Breast epithelium (tissue), 3 donors: ENCODE data around the gene C6orf15.

Experiments used
- POLR2A ChIP-seq: fragments of 450-650 bp; IDR thresholded peaks from one replicate; pipeline ENCODE4 v1.6.1; 2016; ENCODE audit warnings: antibody characterized with exemption, mild to moderate bottlenecking, moderate library complexity
- POLR2AphosphoS5 ChIP-seq, 3 donors: sonication (generic); formaldehyde crosslinking; IDR thresholded peaks; one replicate each; pipeline ENCODE4 v1.6.1; 2017; ENCODE audit warnings: antibody characterized with exemption in 3 of 3
- TF ChIP-seq, protein P1 (sequence below), 3 donors: fragments of 450-650 bp; IDR thresholded peaks; one replicate each; pipeline ENCODE4 v1.5.1; 2016 to 2017; ENCODE audit warnings: antibody characterized with exemption in 3 of 3, mild to moderate bottlenecking in 3 of 3, moderate library complexity in 3 of 3

DNA sequence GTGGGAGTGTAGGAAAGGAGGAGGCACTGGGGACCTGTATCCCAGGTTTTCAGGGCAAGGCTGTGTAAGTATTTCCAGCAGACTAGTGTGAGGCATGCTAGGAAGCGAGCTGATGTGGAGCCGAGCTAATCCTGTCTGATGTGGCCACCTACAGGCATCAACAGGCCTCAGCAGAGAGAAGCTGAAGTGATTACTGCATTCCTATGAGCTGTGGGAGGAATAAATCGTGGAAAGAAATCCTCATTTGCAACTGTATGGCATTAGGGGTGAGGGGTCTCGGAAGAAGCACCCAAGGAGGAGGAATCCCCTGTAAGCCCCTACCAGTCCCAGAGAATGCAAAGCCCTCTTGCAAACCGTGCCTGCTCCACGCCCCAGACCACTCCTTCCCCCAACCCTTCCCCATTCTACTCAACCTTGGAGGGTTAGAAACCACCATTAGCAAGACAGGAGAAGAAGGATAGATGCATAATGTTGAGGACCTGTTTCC, 41.6 kb downstream of the C6orf15 start:
- TF ChIP-seq, protein P1, sequence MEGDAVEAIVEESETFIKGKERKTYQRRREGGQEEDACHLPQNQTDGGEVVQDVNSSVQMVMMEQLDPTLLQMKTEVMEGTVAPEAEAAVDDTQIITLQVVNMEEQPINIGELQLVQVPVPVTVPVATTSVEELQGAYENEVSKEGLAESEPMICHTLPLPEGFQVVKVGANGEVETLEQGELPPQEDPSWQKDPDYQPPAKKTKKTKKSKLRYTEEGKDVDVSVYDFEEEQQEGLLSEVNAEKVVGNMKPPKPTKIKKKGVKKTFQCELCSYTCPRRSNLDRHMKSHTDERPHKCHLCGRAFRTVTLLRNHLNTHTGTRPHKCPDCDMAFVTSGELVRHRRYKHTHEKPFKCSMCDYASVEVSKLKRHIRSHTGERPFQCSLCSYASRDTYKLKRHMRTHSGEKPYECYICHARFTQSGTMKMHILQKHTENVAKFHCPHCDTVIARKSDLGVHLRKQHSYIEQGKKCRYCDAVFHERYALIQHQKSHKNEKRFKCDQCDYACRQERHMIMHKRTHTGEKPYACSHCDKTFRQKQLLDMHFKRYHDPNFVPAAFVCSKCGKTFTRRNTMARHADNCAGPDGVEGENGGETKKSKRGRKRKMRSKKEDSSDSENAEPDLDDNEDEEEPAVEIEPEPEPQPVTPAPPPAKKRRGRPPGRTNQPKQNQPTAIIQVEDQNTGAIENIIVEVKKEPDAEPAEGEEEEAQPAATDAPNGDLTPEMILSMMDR (IDR thresholded peaks at IDR 0.05): peak in 2 of 3 donors; percentile 38 to 61
- TF ChIP-seq POLR2AphosphoS5 (IDR thresholded peaks at IDR 0.05): no peak
- no peak for TF ChIP-seq POLR2A
